Measurements from ENCODE around the gene EDN3.

DNA sequence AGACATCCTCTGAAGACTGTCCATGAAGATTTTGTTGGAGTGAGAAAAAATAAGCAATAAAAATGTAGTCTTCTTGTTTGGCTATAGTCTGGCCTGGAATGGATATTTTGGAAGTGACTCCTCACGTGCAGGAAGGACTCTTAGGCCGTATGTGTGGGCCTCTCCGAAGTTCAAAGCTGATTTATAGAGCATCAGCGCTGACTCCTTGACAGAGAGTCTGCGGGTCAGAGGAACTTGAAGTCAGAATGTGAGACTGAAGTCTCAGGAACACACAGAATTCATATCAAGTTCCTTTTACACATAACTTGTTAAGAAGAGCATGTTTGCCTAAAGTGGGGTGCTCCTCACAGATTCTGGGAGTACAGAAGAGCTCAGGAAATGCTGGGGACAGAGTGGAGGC is 36.1 kb downstream of the EDN3 start:
- TF ChIP-seq, protein P1, sequence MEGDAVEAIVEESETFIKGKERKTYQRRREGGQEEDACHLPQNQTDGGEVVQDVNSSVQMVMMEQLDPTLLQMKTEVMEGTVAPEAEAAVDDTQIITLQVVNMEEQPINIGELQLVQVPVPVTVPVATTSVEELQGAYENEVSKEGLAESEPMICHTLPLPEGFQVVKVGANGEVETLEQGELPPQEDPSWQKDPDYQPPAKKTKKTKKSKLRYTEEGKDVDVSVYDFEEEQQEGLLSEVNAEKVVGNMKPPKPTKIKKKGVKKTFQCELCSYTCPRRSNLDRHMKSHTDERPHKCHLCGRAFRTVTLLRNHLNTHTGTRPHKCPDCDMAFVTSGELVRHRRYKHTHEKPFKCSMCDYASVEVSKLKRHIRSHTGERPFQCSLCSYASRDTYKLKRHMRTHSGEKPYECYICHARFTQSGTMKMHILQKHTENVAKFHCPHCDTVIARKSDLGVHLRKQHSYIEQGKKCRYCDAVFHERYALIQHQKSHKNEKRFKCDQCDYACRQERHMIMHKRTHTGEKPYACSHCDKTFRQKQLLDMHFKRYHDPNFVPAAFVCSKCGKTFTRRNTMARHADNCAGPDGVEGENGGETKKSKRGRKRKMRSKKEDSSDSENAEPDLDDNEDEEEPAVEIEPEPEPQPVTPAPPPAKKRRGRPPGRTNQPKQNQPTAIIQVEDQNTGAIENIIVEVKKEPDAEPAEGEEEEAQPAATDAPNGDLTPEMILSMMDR (optimal IDR thresholded peaks at IDR 0.05 in 1 of 3, IDR thresholded peaks at IDR 0.05 in 1 of 3, conservative IDR thresholded peaks at IDR 0.05 in 1 of 3; ENCODE audit: extremely low read depth in 1 of 3, insufficient read depth in 2 of 3, low read length in 3 of 3), result no peak
- TF ChIP-seq EZH2 (IDR thresholded peaks at IDR 0.05; ENCODE audit: low read length), result no peak

Data from keratinocyte (primary cell).